Endodermal cell (in vitro differentiated cells): ENCODE results near the gene CXCR2. TPM values are rescaled to one million over a fixed set of nuclear protein-coding genes. Genes with fewer than 3 reads are reported as not detected.

Experiments used
- DNase-seq: peaks from one replicate; pipeline ENCODE4 v3.0.0-alpha.2; 2017
- H3K27ac ChIP-seq: 2 replicates; pipeline ENCODE4 v1.5.1; 2013; ENCODE audit warnings: mild to moderate bottlenecking, low read depth, low read length, moderate library complexity
- H3K27me3 ChIP-seq: 2 replicates; pipeline ENCODE4 v1.6.1; 2013; ENCODE audit warnings: mild to moderate bottlenecking, low read length, moderate library complexity; ENCODE audit not compliant: insufficient read depth, control insufficient read depth, poor library complexity, severe bottlenecking
- H3K36me3 ChIP-seq: 2 replicates; pipeline ENCODE4 v1.7.0; 2013; ENCODE audit warnings: mild to moderate bottlenecking, low read length, moderate library complexity; ENCODE audit not compliant: control insufficient read depth, insufficient read depth
- H3K4me1 ChIP-seq: one replicate; pipeline ENCODE4 v1.7.0; 2013; ENCODE audit warnings: low read length; ENCODE audit not compliant: control insufficient read depth, insufficient read depth
- H3K4me3 ChIP-seq: 2 replicates; pipeline ENCODE4 v1.5.1; 2013; ENCODE audit warnings: mild to moderate bottlenecking, low read length, moderate library complexity
- H3K9ac ChIP-seq: 2 replicates; pipeline ENCODE4 v1.6.1; 2013; ENCODE audit warnings: mild to moderate bottlenecking, low read length, moderate library complexity; ENCODE audit not compliant: poor library complexity, severe bottlenecking; ENCODE audit errors: extremely low read depth
- H3K9me3 ChIP-seq: 2 replicates; pipeline ENCODE4 v1.6.1; 2013; ENCODE audit warnings: mild to moderate bottlenecking, low read length, moderate library complexity; ENCODE audit not compliant: control insufficient read depth
- H3K27ac Mint-ChIP-seq: 2 replicates; pipeline ENCODE4 v1.8.0; 2020; ENCODE audit warnings: mixed read lengths
- H3K27me3 Mint-ChIP-seq: 2 replicates; pipeline ENCODE4 v1.8.0; 2021; ENCODE audit warnings: mild to moderate bottlenecking, mixed read lengths; ENCODE audit not compliant: insufficient read depth
- H3K36me3 Mint-ChIP-seq: 2 replicates; pipeline ENCODE4 v1.8.0; 2020; ENCODE audit warnings: low read depth, mixed read lengths
- H3K4me1 Mint-ChIP-seq: 2 replicates; pipeline ENCODE4 v1.8.0; 2020; ENCODE audit warnings: mixed read lengths
- H3K4me3 Mint-ChIP-seq: 2 replicates; pipeline ENCODE4 v1.8.0; 2020; ENCODE audit warnings: mild to moderate bottlenecking, moderate library complexity, mixed read lengths
- H3K9me3 Mint-ChIP-seq: 2 replicates; pipeline ENCODE4 v1.8.0; 2020; ENCODE audit warnings: mild to moderate bottlenecking, mixed read lengths
- WGBS, 2 experiments: methylation state at CpG; one replicate each; pipeline versions ENCODE4 v1.1.5 to v1.1.7; 2013; ENCODE audit warnings: missing lambda C conversion rate in 2 of 2, mixed read lengths in 1 of 2; ENCODE audit not compliant: insufficient coverage in 1 of 2, insufficient read length in 1 of 2; 5-methylcytosine and 5-hydroxymethylcytosine counted together
- total RNA-seq, 2 donors: library from RNA; stranded (reverse); fragmentation: NEBNext Ultra II Directional in 1 of 2; extraction: Animal tissue kit (Norgen Biotek cat#: 25700) in 1 of 2; gene quantifications; 2 replicates in 1 of 2; 3 replicates in 1 of 2; pipeline ENCODE4 v1.2.1, GENCODE V29; 2021
- TF ChIP-seq, protein P1 (sequence below): fragments of 200-600 bp; sonication (generic); conservative IDR thresholded peaks from 2 replicates; pipeline ENCODE4 v1.5.0; 2021; ENCODE audit warnings: antibody characterized with exemption, mild to moderate bottlenecking

CXCR2 gene
- total RNA-seq, 2 donors from 2014 or later: not detected

DNA sequence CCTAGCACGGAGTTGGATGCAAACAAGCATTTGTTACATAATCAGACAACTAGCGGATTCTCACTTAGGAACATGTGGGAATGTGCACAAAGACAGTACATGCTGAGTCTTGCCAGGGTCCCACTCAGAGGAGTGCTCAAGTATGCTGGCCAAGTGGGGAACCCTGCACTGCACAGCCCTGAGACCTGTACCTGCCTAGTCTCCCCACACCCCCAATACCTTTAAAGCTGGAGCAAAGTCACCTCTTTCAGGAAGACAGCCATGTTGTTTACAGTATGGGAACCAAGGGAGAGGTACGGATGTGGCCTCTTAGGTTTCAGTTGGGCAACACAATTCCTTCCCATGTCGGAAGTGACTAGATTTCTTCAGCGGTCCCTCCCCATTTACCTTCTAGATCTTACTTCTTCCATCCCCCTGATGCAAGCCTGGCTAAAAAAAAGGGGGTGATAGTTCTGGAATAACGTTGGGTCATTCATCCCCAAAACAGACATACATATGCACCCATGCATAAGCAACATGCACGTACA, 30.2 kb downstream of the CXCR2 start:
- H3K27ac Mint-ChIP-seq: no peak overlapping the region
- no peaks in the 10 kb centered on the region for H3K9me3 ChIP-seq
- H3K9ac ChIP-seq: no peak overlapping the region
- WGBS, 2 experiments: 96 to 100% methylated on average over 3 to 7 of the region's 7 CpGs
- H3K4me3 ChIP-seq: no peak overlapping the region
- H3K4me3 Mint-ChIP-seq: no peak overlapping the region
- H3K4me1 ChIP-seq: no peaks in the 10 kb centered on the region
- no peaks in the 10 kb centered on the region for H3K27me3 ChIP-seq
- no peak for DNase-seq
- H3K36me3 ChIP-seq: no peaks in the 10 kb centered on the region
- H3K9me3 Mint-ChIP-seq: no peaks in the 10 kb centered on the region
- no peak overlapping the region for H3K27ac ChIP-seq
- TF ChIP-seq, protein P1, sequence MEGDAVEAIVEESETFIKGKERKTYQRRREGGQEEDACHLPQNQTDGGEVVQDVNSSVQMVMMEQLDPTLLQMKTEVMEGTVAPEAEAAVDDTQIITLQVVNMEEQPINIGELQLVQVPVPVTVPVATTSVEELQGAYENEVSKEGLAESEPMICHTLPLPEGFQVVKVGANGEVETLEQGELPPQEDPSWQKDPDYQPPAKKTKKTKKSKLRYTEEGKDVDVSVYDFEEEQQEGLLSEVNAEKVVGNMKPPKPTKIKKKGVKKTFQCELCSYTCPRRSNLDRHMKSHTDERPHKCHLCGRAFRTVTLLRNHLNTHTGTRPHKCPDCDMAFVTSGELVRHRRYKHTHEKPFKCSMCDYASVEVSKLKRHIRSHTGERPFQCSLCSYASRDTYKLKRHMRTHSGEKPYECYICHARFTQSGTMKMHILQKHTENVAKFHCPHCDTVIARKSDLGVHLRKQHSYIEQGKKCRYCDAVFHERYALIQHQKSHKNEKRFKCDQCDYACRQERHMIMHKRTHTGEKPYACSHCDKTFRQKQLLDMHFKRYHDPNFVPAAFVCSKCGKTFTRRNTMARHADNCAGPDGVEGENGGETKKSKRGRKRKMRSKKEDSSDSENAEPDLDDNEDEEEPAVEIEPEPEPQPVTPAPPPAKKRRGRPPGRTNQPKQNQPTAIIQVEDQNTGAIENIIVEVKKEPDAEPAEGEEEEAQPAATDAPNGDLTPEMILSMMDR: no peak
- H3K27me3 Mint-ChIP-seq: peaks cover 24% of the 10 kb centered on the region
- no peaks in the 10 kb centered on the region for H3K4me1 Mint-ChIP-seq
- no peaks in the 10 kb centered on the region for H3K36me3 Mint-ChIP-seq

DNA sequence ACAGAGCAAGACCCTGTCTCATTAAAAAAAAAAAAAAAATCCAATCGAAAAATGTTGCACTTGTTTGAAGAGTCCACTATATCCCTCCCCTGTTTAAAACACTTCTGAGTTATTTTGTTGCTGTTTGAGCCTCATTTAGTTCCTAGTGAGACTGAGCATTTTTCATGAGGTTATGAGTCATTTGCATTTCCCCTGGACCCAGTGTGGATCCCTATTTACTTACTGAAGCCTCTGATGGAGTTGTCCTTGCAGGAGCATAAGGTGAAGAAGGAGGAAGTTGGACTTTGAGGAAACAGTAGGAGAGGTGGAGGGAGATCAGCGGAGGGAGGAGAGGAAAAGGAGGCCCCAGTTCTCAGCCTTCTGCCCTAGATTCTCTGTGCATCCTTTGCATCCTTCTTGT, 35.8 kb downstream of the CXCR2 start:
- DNase-seq: no peak
- Histone ChIP-seq H3K4me3 (no peak overlapping the region), H3K27me3 (peaks cover 3% of the 10 kb centered on the region), H3K27ac (no peak overlapping the region), H3K9ac (no peak overlapping the region), H3K4me1 (no peaks in the 10 kb centered on the region), H3K9me3 (no peaks in the 10 kb centered on the region), H3K36me3 (no peaks in the 10 kb centered on the region)
- no peaks in the 10 kb centered on the region for H3K4me1 Mint-ChIP-seq
- 71 to 80% methylated on average over 1 to 2 of the region's 2 CpGs for WGBS, 2 experiments
- TF ChIP-seq, protein P1: no peak
- peaks cover 30% of the 10 kb centered on the region for H3K27me3 Mint-ChIP-seq
- H3K36me3 Mint-ChIP-seq: no peaks in the 10 kb centered on the region
- no peak overlapping the region for H3K4me3 Mint-ChIP-seq
- H3K27ac Mint-ChIP-seq: no peak overlapping the region
- no peaks in the 10 kb centered on the region for H3K9me3 Mint-ChIP-seq

DNA sequence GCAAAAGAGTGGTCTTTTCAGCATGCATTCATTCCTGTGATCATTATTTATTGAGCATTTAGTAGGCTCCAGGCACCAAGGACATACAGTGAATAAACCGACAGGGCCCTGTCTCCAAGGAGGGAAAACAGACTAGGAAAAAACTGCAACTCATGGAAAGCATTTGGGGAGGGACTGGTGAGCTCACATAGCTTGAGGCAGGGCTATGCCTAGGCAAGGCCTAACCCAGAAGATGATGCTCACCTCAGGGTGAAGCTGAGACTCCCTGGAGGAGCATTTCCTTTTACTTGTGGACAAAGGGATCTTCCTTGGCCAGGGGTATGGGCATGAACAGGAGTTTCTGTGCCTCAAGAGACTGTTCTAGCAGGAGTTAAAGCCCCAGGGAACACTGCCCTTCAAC, 37.0 kb downstream of the CXCR2 start:
- Mint-ChIP-seq H3K27ac (no peak overlapping the region), H3K27me3 (peaks cover 32% of the 10 kb centered on the region), H3K4me3 (no peak overlapping the region), H3K4me1 (no peaks in the 10 kb centered on the region), H3K9me3 (no peaks in the 10 kb centered on the region), H3K36me3 (no peaks in the 10 kb centered on the region)
- DNase-seq: no peak
- Histone ChIP-seq H3K4me1 (no peaks in the 10 kb centered on the region), H3K9me3 (no peaks in the 10 kb centered on the region), H3K27ac (no peak overlapping the region), H3K27me3 (peaks cover 3% of the 10 kb centered on the region), H3K36me3 (no peaks in the 10 kb centered on the region), H3K4me3 (no peak overlapping the region), H3K9ac (no peak overlapping the region)
- TF ChIP-seq, protein P1: no peak
- WGBS, 2 experiments: 86 to 89% methylated on average over 1 of the region's 1 CpG
